ENCODE measurements around the gene LCNL1. TPM values are rescaled to one million over a fixed set of nuclear protein-coding genes. Genes with fewer than 3 reads are reported as not detected.

Gene LCNL1
- total RNA-seq, 2 experiments from 2014 or later: not detected

DNA sequence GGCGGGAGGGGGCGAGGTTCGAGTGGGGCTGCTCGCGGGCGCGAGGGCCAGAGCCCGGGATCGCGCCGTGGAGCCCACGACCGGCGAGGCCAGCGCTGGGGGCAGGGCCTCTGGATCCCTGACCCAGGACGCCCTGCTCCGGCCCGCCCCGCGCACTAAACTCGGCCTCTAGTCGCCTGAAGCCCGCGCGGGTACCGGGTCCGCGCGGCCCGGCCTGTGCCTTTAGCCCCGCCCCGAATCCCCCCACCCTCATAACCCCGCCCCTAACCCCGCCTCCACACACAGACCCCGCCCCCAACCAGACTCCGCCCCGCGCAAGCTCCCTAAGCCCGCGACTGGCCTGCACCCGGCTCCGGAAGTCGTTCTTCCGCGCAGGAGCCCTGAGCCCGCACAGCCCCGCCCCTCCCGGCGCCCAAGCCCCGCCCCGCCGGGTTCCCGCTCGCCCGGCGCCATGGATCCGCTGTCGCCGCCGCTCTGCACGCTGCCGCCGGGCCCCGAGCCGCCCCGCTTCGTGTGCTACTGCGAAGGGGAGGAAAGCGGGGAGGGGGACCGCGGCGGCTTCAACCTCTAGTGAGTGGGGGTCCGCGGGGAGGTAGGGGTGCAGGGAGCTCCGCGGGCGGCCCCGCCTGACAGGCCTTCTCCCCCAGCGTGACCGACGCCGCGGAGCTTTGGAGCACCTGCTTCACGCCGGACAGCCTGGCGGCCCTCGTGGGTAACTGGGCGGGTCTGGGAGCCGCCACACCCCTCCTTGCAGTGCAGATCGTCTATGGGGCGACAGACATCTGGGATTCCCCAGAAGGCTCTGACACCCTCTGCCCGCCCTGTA lies 9.4 kb downstream of the LCNL1 start, which contains the start of gene PAXX:
Gene PAXX (plus strand): TSS at position 430 of the 826 bp plus-strand sequence. CDS start 22 bp downstream, at position 452.
- H3K9me3 Mint-ChIP-seq: no peaks in the 10 kb centered on the region

DNA sequence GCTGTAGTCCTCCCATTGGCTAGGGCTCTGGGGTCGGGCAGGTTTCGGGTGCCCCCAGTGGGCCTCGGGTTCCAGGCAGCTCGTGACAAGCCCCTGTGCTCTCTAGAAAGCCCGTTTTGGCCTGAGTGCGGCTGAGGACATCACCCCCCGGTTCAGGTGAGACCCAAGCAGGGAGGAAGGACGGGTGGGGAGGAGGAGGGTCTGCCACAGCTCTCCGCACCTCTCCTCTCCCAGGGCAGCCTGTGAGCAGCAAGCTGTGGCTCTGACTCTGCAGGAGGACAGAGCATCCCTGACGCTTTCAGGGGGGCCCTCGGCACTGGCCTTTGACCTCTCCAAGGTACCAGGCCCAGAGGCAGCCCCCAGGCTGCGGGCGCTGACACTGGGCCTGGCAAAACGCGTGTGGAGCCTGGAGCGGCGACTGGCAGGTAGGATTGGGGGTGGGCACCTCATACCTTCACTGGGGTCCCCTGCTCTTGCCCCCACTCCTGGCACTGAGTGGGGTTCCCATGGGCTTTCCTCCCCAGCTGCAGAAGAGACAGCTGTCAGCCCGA lies 10.1 kb downstream of the LCNL1 start:
- TF ChIP-seq, protein P1, sequence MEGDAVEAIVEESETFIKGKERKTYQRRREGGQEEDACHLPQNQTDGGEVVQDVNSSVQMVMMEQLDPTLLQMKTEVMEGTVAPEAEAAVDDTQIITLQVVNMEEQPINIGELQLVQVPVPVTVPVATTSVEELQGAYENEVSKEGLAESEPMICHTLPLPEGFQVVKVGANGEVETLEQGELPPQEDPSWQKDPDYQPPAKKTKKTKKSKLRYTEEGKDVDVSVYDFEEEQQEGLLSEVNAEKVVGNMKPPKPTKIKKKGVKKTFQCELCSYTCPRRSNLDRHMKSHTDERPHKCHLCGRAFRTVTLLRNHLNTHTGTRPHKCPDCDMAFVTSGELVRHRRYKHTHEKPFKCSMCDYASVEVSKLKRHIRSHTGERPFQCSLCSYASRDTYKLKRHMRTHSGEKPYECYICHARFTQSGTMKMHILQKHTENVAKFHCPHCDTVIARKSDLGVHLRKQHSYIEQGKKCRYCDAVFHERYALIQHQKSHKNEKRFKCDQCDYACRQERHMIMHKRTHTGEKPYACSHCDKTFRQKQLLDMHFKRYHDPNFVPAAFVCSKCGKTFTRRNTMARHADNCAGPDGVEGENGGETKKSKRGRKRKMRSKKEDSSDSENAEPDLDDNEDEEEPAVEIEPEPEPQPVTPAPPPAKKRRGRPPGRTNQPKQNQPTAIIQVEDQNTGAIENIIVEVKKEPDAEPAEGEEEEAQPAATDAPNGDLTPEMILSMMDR (IDR thresholded peaks at IDR 0.05): no peak
- Mint-ChIP-seq H3K36me3 (ENCODE audit: low read depth) (peaks cover 6% of the 10 kb centered on the region), H3K27ac (peak overlapping the region; percentile 88), H3K9me3 (no peaks in the 10 kb centered on the region), H3K27me3 (peaks cover 3% of the 10 kb centered on the region), H3K4me1 (ENCODE audit: low read depth) (peaks cover 29% of the 10 kb centered on the region), H3K4me3 (peak overlapping the region; percentile 86)
- intact Hi-C loops (cut with micrococcal nuclease): no loop called here
- CTCF ChIA-PET: interaction anchor here (1.0 to 5.8 kb wide), 8 partner anchors 7 to 91 kb away, joined by 3 to 48 read pairs (median 4); partner anchors contain the start of genes ABCA2 and NPDC1
- DNase-seq (no peak), ATAC-seq (peak; percentile 0)
- POLR2A ChIA-PET: interaction anchor here (0.8 to 1.4 kb wide), 15 partner anchors 8 to 215 kb away, joined by 3 to 5 read pairs (median 3); partner anchors contain the start of genes LRRC26 and MAN1B1

More for the DNA sequence above, 9.4 kb downstream of the LCNL1 start, which contains the start of gene PAXX:
- intact Hi-C loops (cut with micrococcal nuclease): no loop called here
- no peaks in the 10 kb centered on the region for H3K27me3 Mint-ChIP-seq
- peaks cover 22% of the 10 kb centered on the region for H3K4me1 Mint-ChIP-seq (ENCODE audit: low read depth)
- peak; percentile 96 for DNase-seq
- POLR2A ChIA-PET: interaction anchor here (0.6 to 1.4 kb wide), 22 partner anchors 8 to 215 kb away, joined by 3 to 5 read pairs (median 3); partner anchors contain the start of genes LRRC26, MAN1B1 and TRAF2
- ATAC-seq: peak; percentile 92
- TF ChIP-seq, protein P1 (IDR thresholded peaks at IDR 0.05): no peak
- CTCF ChIA-PET: interaction anchor here (1.0 to 5.8 kb wide), 11 partner anchors 8 to 321 kb away, joined by 3 to 48 read pairs (median 4); partner anchors contain the start of genes ABCA2 and NPDC1
- peak within 1 kb of the TSS; percentile 88 for H3K27ac Mint-ChIP-seq
- H3K36me3 Mint-ChIP-seq (ENCODE audit: low read depth): peaks cover 6% of the 10 kb centered on the region
- peak within 1 kb of the TSS; percentile 86 for H3K4me3 Mint-ChIP-seq

DNA sequence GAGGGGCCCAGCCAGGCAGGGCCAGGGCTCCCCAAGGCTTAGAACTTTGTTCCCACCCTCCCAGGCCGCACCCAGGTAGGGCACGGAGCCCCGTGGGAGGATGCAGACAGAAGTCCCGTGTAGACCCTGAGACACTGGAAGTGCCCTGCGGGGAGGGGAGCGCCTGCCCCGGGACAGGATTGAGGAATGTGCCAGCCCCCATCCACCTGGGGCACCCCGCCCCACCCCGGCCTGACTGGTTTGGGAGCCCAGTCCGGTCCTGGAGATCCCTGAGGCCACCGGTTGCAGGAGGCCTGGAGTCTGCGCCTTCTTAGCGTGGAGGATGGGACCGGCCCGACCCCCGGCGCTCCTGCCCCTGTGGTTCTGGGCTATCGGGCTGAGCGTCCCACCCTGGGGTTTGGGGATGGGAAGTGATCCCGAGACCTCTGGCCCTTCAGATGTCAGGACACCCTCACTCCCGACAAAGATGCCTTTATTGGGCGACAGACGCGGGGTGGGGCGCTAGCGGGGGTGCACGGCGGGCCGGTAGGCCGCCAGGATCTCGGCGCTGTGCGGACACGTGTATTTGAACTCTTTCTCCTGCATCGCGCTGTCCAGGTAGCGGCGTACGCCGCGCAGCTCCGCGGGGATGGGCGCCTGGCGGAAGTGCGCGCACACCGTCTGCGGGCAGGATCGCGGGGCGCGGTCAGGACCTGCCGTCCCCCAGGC lies 11.5 kb downstream of the LCNL1 start:
- CTCF ChIA-PET: interaction anchor here (1.3 to 5.8 kb wide), 5 partner anchors 35 to 70 kb away, joined by 3 to 48 read pairs (median 8); partner anchors contain the start of gene ABCA2
- peak overlapping the region; percentile 86 for H3K4me3 Mint-ChIP-seq
- no peaks in the 10 kb centered on the region for H3K9me3 Mint-ChIP-seq
- peaks cover 6% of the 10 kb centered on the region for H3K36me3 Mint-ChIP-seq (ENCODE audit: low read depth)
- DNase-seq (no peak), ATAC-seq (no peak)
- peaks cover 5% of the 10 kb centered on the region for H3K27me3 Mint-ChIP-seq
- intact Hi-C loops (cut with micrococcal nuclease): no loop called here
- TF ChIP-seq, protein P1 (IDR thresholded peaks at IDR 0.05): no peak
- POLR2A ChIA-PET: interaction anchor here (0.8 to 1.4 kb wide), 4 partner anchors 9 to 111 kb away, joined by 3 to 5 read pairs (median 3); no protein-coding TSS in a partner anchor
- H3K27ac Mint-ChIP-seq: no peak overlapping the region
- peaks cover 41% of the 10 kb centered on the region for H3K4me1 Mint-ChIP-seq (ENCODE audit: low read depth)

DNA sequence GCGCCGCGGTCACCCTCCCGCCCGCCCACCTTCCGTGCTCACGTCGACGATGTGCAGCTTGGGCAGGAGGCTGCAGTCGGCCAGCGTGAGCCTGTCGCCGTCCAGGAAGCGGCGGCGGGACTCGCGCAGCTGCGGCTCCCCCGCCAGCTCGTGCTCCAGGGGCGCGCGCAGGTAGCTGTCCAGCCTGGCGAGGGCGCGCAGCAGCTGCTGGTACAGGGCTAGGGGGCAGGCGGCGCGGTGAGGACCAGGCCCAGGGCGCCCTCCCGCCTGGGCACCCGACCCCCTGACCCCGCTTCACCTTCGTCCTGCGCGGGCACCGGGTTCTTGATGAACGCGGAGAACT lies 12.1 kb downstream of the LCNL1 start:
- intact Hi-C loops (cut with micrococcal nuclease): no loop called here
- ATAC-seq: no peak
- TF ChIP-seq, protein P1 (IDR thresholded peaks at IDR 0.05): no peak
- H3K4me1 Mint-ChIP-seq (ENCODE audit: low read depth): peaks cover 42% of the 10 kb centered on the region
- H3K27ac Mint-ChIP-seq: no peak overlapping the region
- peaks cover 5% of the 10 kb centered on the region for H3K27me3 Mint-ChIP-seq
- H3K4me3 Mint-ChIP-seq: no peak overlapping the region
- CTCF ChIA-PET: interaction anchor here (1.3 kb wide), 1 partner anchor 51 kb away, joined by 3 read pairs; no protein-coding TSS in a partner anchor
- DNase-seq: no peak
- no peaks in the 10 kb centered on the region for H3K9me3 Mint-ChIP-seq
- POLR2A ChIA-PET: interaction anchor here (1.3 kb wide), 1 partner anchor 10 kb away, joined by 5 read pairs; no protein-coding TSS in a partner anchor
- peaks cover 6% of the 10 kb centered on the region for H3K36me3 Mint-ChIP-seq (ENCODE audit: low read depth)

Data from activated CD8-positive, alpha-beta T cell treated with anti-CD3 and anti-CD28 coated beads for 36 hours (primary cell).